H1 (cell line): ENCODE measurements around the gene GUCA2B. TPM values are rescaled to one million over a fixed set of nuclear protein-coding genes. Genes with fewer than 3 reads are reported as not detected.

Source experiments
- CTCF ChIA-PET: fragments of 300-600 bp; sonication (Branson Sonifier 250); formaldehyde crosslinking; loops from one replicate; lab custom pipeline; 2021; ENCODE audit not compliant: partially characterized antibody; lab: Charles Lee
- POLR2A ChIA-PET: fragments of 300-600 bp; sonication (Branson Sonifier 250); formaldehyde crosslinking; loops from one replicate; lab custom pipeline; 2021; ENCODE audit warnings: inconsistent platforms; ENCODE audit not compliant: partially characterized antibody; lab: Charles Lee
- DNase-seq, 2 experiments: peaks; one replicate each; pipeline versions ENCODE4 v3.0.0 to v3.0.0-alpha.2; 2010 to 2022; ENCODE audit warnings: low spot score in 2 of 2, low read depth in 1 of 2, mixed read lengths in 1 of 2
- FAIRE-seq: peaks from 2 replicates; lab custom pipeline; 2011; peaks lifted over from hg19 to GRCh38; lab: Jason Lieb, UNC
- H2AFZ ChIP-seq: 2 replicates; pipeline ENCODE4 v1.8.1; 2012; ENCODE audit warnings: low read length, inconsistent platforms
- H2AK5ac ChIP-seq: 2 replicates; pipeline ENCODE4 v1.6.1; 2013; ENCODE audit warnings: low read depth, low read length
- H2BK120ac ChIP-seq: replicated peaks from 2 replicates; pipeline ENCODE3; 2013; ENCODE audit warnings: low read depth, low read length, inconsistent platforms
- H2BK12ac ChIP-seq: 2 replicates; pipeline ENCODE4 v1.6.1; 2013; ENCODE audit warnings: low read depth, low read length
- H2BK15ac ChIP-seq: 2 replicates; pipeline ENCODE4 v1.6.1; 2013; ENCODE audit warnings: low read length
- H2BK20ac ChIP-seq: 2 replicates; pipeline ENCODE4 v1.6.1; 2013; ENCODE audit warnings: low read length
- H2BK5ac ChIP-seq: 2 replicates; pipeline ENCODE4 v1.6.1; 2013; ENCODE audit warnings: low read depth, low read length
- H3K14ac ChIP-seq: 2 replicates; pipeline ENCODE4 v1.6.1; 2013; ENCODE audit warnings: inconsistent platforms; ENCODE audit not compliant: insufficient read length
- H3K18ac ChIP-seq: 2 replicates; pipeline ENCODE4 v1.6.1; 2013; ENCODE audit warnings: low read length; ENCODE audit errors: extremely low read depth
- H3K23ac ChIP-seq: 2 replicates; pipeline ENCODE4 v1.6.1; 2013; ENCODE audit warnings: inconsistent platforms; ENCODE audit not compliant: insufficient read length
- H3K23me2 ChIP-seq: 2 replicates; pipeline ENCODE4 v1.6.1; 2013; ENCODE audit warnings: low read depth, low read length
- H3K27ac ChIP-seq: 2 replicates; pipeline ENCODE4 v1.6.1; 2011; ENCODE audit warnings: low read depth, low read length, inconsistent platforms
- H3K27me3 ChIP-seq, 4 experiments: replicated peaks in 1 of 4; 1 replicate in 1 of 4; 2 replicates in 3 of 4; pipeline versions ENCODE4 v1.6.1 to v1.8.1; 2011 to 2013; ENCODE audit warnings: low read length in 3 of 4, mild to moderate bottlenecking in 3 of 4, inconsistent platforms in 2 of 4, mixed read lengths in 2 of 4, moderate library complexity in 1 of 4; ENCODE audit not compliant: control insufficient read depth in 3 of 4, insufficient read depth in 3 of 4; ENCODE audit errors: extremely low read depth in 1 of 4
- H3K36me3 ChIP-seq, 4 experiments: 2 replicates each; pipeline versions ENCODE4 v1.6.1 to v1.8.1; 2011 to 2013; ENCODE audit warnings: mild to moderate bottlenecking in 4 of 4, low read length in 3 of 4, moderate library complexity in 2 of 4, control low read depth in 1 of 4, inconsistent platforms in 1 of 4; ENCODE audit not compliant: insufficient read depth in 4 of 4, control insufficient read depth in 2 of 4
- H3K4ac ChIP-seq: replicated peaks from 2 replicates; pipeline ENCODE3; 2013; ENCODE audit warnings: low read length, low read depth, mixed read lengths, inconsistent platforms; ENCODE audit not compliant: insufficient read length
- H3K4me1 ChIP-seq, 4 experiments: replicated peaks in 1 of 4; 1 replicate in 1 of 4; 2 replicates in 3 of 4; pipeline versions ENCODE4 v1.6.1 to v1.8.1; 2011 to 2013; ENCODE audit warnings: low read length in 3 of 4, inconsistent platforms in 2 of 4, mixed read lengths in 1 of 4; ENCODE audit not compliant: insufficient read depth in 4 of 4, control insufficient read depth in 3 of 4
- H3K4me2 ChIP-seq, 2 experiments: 2 replicates each; pipeline versions ENCODE4 v1.6.1 to v1.8.1; 2011 to 2013; ENCODE audit warnings: low read depth in 2 of 2, low read length in 2 of 2, control low read depth in 1 of 2, inconsistent platforms in 1 of 2, mild to moderate bottlenecking in 1 of 2; ENCODE audit not compliant: insufficient read depth in 1 of 2
- H3K4me3 ChIP-seq, 4 experiments: fragments of 200-600, 300-600 bp in 1 of 4; sonication (generic), shearing (Covaris generic), sonication (Bioruptor Twin) in 1 of 4; 2 replicates each; pipeline versions ENCODE4 v1.5.1 to v1.8.1; 2011 to 2016; ENCODE audit warnings: low read length in 4 of 4, low read depth in 3 of 4, control low read depth in 2 of 4, inconsistent platforms in 2 of 4, mild to moderate bottlenecking in 2 of 4, mixed read lengths in 1 of 4, moderate library complexity in 1 of 4; ENCODE audit not compliant: insufficient read depth in 2 of 4; ENCODE audit errors: extremely low read depth in 1 of 4
- H3K56ac ChIP-seq: replicated peaks from 2 replicates; pipeline ENCODE3; 2013; ENCODE audit warnings: low read depth, mild to moderate bottlenecking, mixed read lengths, low read length, inconsistent platforms; ENCODE audit not compliant: insufficient read length
- H3K79me1 ChIP-seq: 2 replicates; pipeline ENCODE4 v1.6.1; 2013; ENCODE audit warnings: low read depth, low read length, control low read depth
- H3K79me2 ChIP-seq, 2 experiments: 2 replicates each; pipeline versions ENCODE4 v1.6.1 to v1.8.1; 2012 to 2013; ENCODE audit warnings: low read length in 2 of 2, mild to moderate bottlenecking in 2 of 2, inconsistent platforms in 1 of 2; ENCODE audit not compliant: insufficient read depth in 2 of 2, control insufficient read depth in 1 of 2
- H3K9ac ChIP-seq, 4 experiments: replicated peaks in 1 of 4; 1 replicate in 1 of 4; 2 replicates in 3 of 4; pipeline versions ENCODE4 v1.6.1 to v1.8.1; 2011 to 2013; ENCODE audit warnings: low read depth in 3 of 4, low read length in 3 of 4, control low read depth in 2 of 4, mild to moderate bottlenecking in 2 of 4, moderate library complexity in 2 of 4, inconsistent platforms in 1 of 4; ENCODE audit errors: extremely low read depth in 1 of 4
- H3K9me3 ChIP-seq, 2 experiments: 2 replicates each; pipeline versions ENCODE4 v1.6.1 to v1.8.1; 2012 to 2013; ENCODE audit warnings: mild to moderate bottlenecking in 2 of 2, moderate library complexity in 2 of 2, control low read depth in 1 of 2, inconsistent platforms in 1 of 2, low read depth in 1 of 2, low read length in 1 of 2, mixed read lengths in 1 of 2; ENCODE audit not compliant: insufficient read depth in 2 of 2
- H4K20me1 ChIP-seq, 2 experiments: replicated peaks in 1 of 2; 2 replicates each; pipeline versions ENCODE3 to v1.8.1; 2011 to 2013; ENCODE audit warnings: inconsistent platforms in 2 of 2, low read length in 2 of 2, mild to moderate bottlenecking in 1 of 2; ENCODE audit not compliant: insufficient read depth in 2 of 2, control insufficient read depth in 1 of 2
- H4K5ac ChIP-seq: 2 replicates; pipeline ENCODE4 v1.6.1; 2013; ENCODE audit warnings: low read length, low read depth, mixed read lengths, inconsistent platforms; ENCODE audit not compliant: insufficient read length
- H4K8ac ChIP-seq: 2 replicates; pipeline ENCODE4 v1.8.0; 2013; ENCODE audit warnings: mild to moderate bottlenecking, moderate library complexity, low read length, inconsistent platforms; ENCODE audit not compliant: insufficient read depth; ENCODE audit errors: extremely low read depth
- H4K91ac ChIP-seq: replicated peaks from 2 replicates; pipeline ENCODE3; 2013; ENCODE audit warnings: low read length, mixed read lengths, inconsistent platforms; ENCODE audit not compliant: insufficient read length
- CBX8 ChIP-seq: fragments of 300-800, 300-1000 bp; sonication (generic); IDR thresholded peaks from 2 replicates; pipeline ENCODE4 v1.7.1; 2016; ENCODE audit warnings: low read depth, low read length, borderline replicate concordance
- CHD2 ChIP-seq: IDR thresholded peaks from 2 replicates; pipeline ENCODE4 v1.6.1; 2012; ENCODE audit warnings: low read length, improper control_type of control experiment
- EZH2 ChIP-seq: fragments of 200-600 bp; sonication (generic); IDR thresholded peaks from 2 replicates; pipeline ENCODE4 v1.7.1; 2012; ENCODE audit warnings: low read depth, mild to moderate bottlenecking, moderate library complexity, low read length, inconsistent platforms; ENCODE audit not compliant: severe bottlenecking
- MAFK ChIP-seq: IDR thresholded peaks from 2 replicates; pipeline ENCODE4 v1.6.1; 2012; ENCODE audit warnings: low read depth, mild to moderate bottlenecking, improper control_type of control experiment, low read length
- SRF ChIP-seq: IDR thresholded peaks from 2 replicates; pipeline ENCODE4 v1.6.1; 2011; ENCODE audit warnings: mild to moderate bottlenecking, low read depth, low read length, moderate library complexity
- WGBS, 2 experiments: shearing (Covaris generic) in 1 of 2; methylation state at CpG; one replicate each; pipeline versions ENCODE4 v1.1.6 to v1.1.7; 2013 to 2015; ENCODE audit warnings: low lambda C conversion rate in 2 of 2, mixed read lengths in 2 of 2, inconsistent platforms in 1 of 2, low coverage in 1 of 2, missing lambda C conversion rate in 1 of 2; ENCODE audit not compliant: insufficient replicate concordance in 2 of 2, insufficient coverage in 1 of 2, insufficient read length in 1 of 2; ENCODE audit errors: extremely low coverage in 1 of 2, missing lambda C conversion rate in 1 of 2; 5-methylcytosine and 5-hydroxymethylcytosine counted together
- polyA plus RNA-seq, 7 experiments: library from polyadenylated mRNA; depleted of rRNA in 3 of 7; stranded (reverse) in 5 of 7; unstranded in 2 of 7; fragments of >200 nt in 5 of 7; fragments of 200-250 nt in 2 of 7; gene quantifications; 1 replicate in 5 of 7; 2 replicates in 1 of 7; 4 replicates in 1 of 7; pipeline versions ENCODE4 v1.2.1 to v1.2.3, GENCODE V29; 2011 to 2013; ENCODE audit warnings: missing spikeins in 2 of 7, mixed read lengths in 2 of 7
- total RNA-seq: library from RNA; stranded (reverse); fragmentation: NEBNext Ultra II Directional; extraction: Animal tissue kit (Norgen Biotek cat#: 25700); gene quantifications from 2 replicates; pipeline ENCODE4 v1.2.1, GENCODE V29; 2021
- TF ChIP-seq, protein P1 (sequence below): IDR thresholded peaks from 2 replicates; pipeline ENCODE4 v1.6.1; 2012; ENCODE audit warnings: inconsistent platforms
- TF ChIP-seq, protein P2 (sequence below): IDR thresholded peaks from 2 replicates; pipeline ENCODE4 v1.6.1; 2011; ENCODE audit warnings: low read length, improper control_type of control experiment

The GUCA2B gene
- total and polyA plus RNA-seq, 2 of the 8 experiments (the other 6 are each of a cell fraction or from before 2014, with no cell fraction given): not detected

DNA sequence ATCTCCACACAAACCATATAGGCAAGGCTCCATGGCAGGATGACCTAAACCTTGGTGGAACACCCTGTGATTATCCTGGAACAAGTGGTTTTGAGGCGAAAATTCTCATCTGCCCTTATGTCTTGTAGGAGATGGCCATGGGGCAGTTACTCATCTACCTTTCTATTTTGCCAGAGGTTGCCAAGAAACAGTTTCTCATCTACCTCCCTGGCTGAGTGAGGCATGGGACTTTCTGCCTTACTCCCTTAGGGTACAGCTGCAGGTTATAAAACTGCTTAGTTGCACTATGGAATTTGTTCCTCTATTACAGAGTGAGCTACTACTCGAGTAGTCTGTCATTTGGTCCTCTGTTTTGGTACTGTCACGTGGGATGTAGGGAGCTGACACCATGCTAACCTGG, 42.6 kb downstream of the GUCA2B start:
- Histone ChIP-seq H3K14ac (no peak overlapping the region), H4K91ac (no peak overlapping the region), H3K4me1 (no peaks in the 10 kb centered on the region), H3K4me2 (no peak overlapping the region), H3K36me3 (peaks cover 0 to 24% (median 8%) of the 10 kb centered on the region in 4 experiments; a peak in 4 of 8 replicates), H3K27me3 (no peaks in the 10 kb centered on the region), H3K9me3 (no peaks in the 10 kb centered on the region), H3K56ac (no peak overlapping the region), H2AK5ac (no peak overlapping the region), H2BK12ac (no peak overlapping the region), H3K4ac (no peak overlapping the region), H2BK120ac (no peak overlapping the region), H4K20me1 (peaks cover 0 to 2% of the 10 kb centered on the region in 2 experiments), H3K27ac (no peak overlapping the region), H3K9ac (no peak overlapping the region), H4K5ac (no peak overlapping the region), H2BK5ac (no peak overlapping the region), H3K23ac (no peak overlapping the region), H2BK20ac (no peak overlapping the region), H3K79me2 (no peaks in the 10 kb centered on the region), H4K8ac (no peak overlapping the region), H3K79me1 (0 out of 2 replicates have a peak, but pooled peaks cover 2% of the 10 kb centered on the region), H2BK15ac (no peak overlapping the region), H3K18ac (no peak overlapping the region), H2AFZ (no peak overlapping the region), H3K23me2 (no peaks in the 10 kb centered on the region), H3K4me3 (no peak overlapping the region)
- ChIA-PET POLR2A (no interaction called here), CTCF (interaction anchor here (2.1 kb wide), 1 partner anchor 22 kb away, joined by 7 read pairs; no protein-coding TSS in a partner anchor)
- TF ChIP-seq EZH2: no peak
- TF ChIP-seq CBX8: no peak
- TF ChIP-seq MAFK: no peak
- TF ChIP-seq SRF: no peak
- no peak for TF ChIP-seq CHD2
- TF ChIP-seq, protein P1, sequence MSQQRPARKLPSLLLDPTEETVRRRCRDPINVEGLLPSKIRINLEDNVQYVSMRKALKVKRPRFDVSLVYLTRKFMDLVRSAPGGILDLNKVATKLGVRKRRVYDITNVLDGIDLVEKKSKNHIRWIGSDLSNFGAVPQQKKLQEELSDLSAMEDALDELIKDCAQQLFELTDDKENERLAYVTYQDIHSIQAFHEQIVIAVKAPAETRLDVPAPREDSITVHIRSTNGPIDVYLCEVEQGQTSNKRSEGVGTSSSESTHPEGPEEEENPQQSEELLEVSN: no peak
- TF ChIP-seq, protein P2, sequence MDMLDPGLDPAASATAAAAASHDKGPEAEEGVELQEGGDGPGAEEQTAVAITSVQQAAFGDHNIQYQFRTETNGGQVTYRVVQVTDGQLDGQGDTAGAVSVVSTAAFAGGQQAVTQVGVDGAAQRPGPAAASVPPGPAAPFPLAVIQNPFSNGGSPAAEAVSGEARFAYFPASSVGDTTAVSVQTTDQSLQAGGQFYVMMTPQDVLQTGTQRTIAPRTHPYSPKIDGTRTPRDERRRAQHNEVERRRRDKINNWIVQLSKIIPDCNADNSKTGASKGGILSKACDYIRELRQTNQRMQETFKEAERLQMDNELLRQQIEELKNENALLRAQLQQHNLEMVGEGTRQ: no peak
- DNase-seq (no peak), FAIRE-seq (no peak)
- WGBS, 2 experiments: 86% methylated on average over 3 of the region's 3 CpGs; no CpG with 5 or more reads in 1 of the 2 experiments
